T-helper 1 cell (primary cell): ENCODE data around the gene ZEB2.

Source experiments
- DNase-seq, 5 donors: peaks; one replicate each; pipeline ENCODE4 v3.0.0-alpha.2; 2012 to 2020

The ZEB2 gene

GRCh38 chr2:144419218-144419617 lies 100.7 kb downstream of the ZEB2 start:
- DNase-seq = no peak

GRCh38 chr2:144415386-144415785 lies 104.5 kb downstream of the ZEB2 start:
- no peak for DNase-seq

- DNase-seq = peak in 1 of 5 donors; percentile 75
Observed at GRCh38 chr2:144414324-144414845, 105.5 kb downstream of the ZEB2 start.

GRCh38 chr2:144412709-144413108 lies 107.2 kb downstream of the ZEB2 start:
- no peak for DNase-seq

GRCh38 chr2:144411473-144411872 lies 108.4 kb downstream of the ZEB2 start:
- no peak for DNase-seq

GRCh38 chr2:144409241-144409640 lies 110.7 kb downstream of the ZEB2 start:
- no peak for DNase-seq

GRCh38 chr2:144407262-144407661 lies 112.7 kb downstream of the ZEB2 start:
- no peak for DNase-seq

GRCh38 chr2:144405982-144406788 lies 113.7 kb downstream of the ZEB2 start:
- DNase-seq = no peak

GRCh38 chr2:144405321-144405720 lies 114.6 kb downstream of the ZEB2 start:
- no peak for DNase-seq

- DNase-seq = no peak
Observed at GRCh38 chr2:144404586-144405314, 115.2 kb downstream of the ZEB2 start.

GRCh38 chr2:144403933-144404332 lies 116.0 kb downstream of the ZEB2 start:
- DNase-seq = no peak

- no peak for DNase-seq
Observed at GRCh38 chr2:144402251-144402650, 117.7 kb downstream of the ZEB2 start.

GRCh38 chr2:144401036-144401435 lies 118.9 kb downstream of the ZEB2 start:
- DNase-seq = no peak

GRCh38 chr2:144396318-144396717 lies 123.6 kb downstream of the ZEB2 start:
- DNase-seq = no peak

- DNase-seq = no peak
Observed at GRCh38 chr2:144390424-144391020, 129.4 kb downstream of the ZEB2 start.

GRCh38 chr2:144389930-144390311 lies 130.0 kb downstream of the ZEB2 start:
- DNase-seq = no peak

GRCh38 chr2:144389151-144389929 lies 130.6 kb downstream of the ZEB2 start:
- no peak for DNase-seq

- no peak for DNase-seq
Observed at GRCh38 chr2:144385381-144385780, 134.5 kb downstream of the ZEB2 start.

- DNase-seq = no peak
Observed at GRCh38 chr2:144383571-144384100, 136.3 kb downstream of the ZEB2 start.

- peak in 1 of 5 donors; percentile 68 for DNase-seq
Observed at GRCh38 chr2:144382849-144383248, 137.1 kb downstream of the ZEB2 start.

GRCh38 chr2:144381716-144382115 lies 138.2 kb downstream of the ZEB2 start:
- no peak for DNase-seq

GRCh38 chr2:144379851-144380311 lies 140.0 kb downstream of the ZEB2 start:
- DNase-seq = no peak
